ENCODE data around the gene ULBP1.
"Not testable (repeated sequence)": the region's sequence is repeated elsewhere in the genome, so short reads cannot be mapped to it uniquely, and the experiment has no call there.

ULBP1 gene

GRCh38 chr6:150005761-150006651, 42.3 kb downstream of the ULBP1 start:
- no peak for DNase-seq (ENCODE audit: low spot score)

GRCh38 chr6:150006961-150007464, 43.3 kb downstream of the ULBP1 start:
- peak; percentile 29 for DNase-seq (ENCODE audit: low spot score)

- peak; percentile 50 for DNase-seq (ENCODE audit: low spot score)
These were observed 44.8 kb downstream of the ULBP1 start for GRCh38 chr6:150008588-150008987.

GRCh38 chr6:150012846-150013784, 49.4 kb downstream of the ULBP1 start:
- DNase-seq (ENCODE audit: low spot score), result not testable (repeated sequence)

GRCh38 chr6:150013785-150014622, 50.3 kb downstream of the ULBP1 start:
- not testable (repeated sequence) for DNase-seq (ENCODE audit: low spot score)

- DNase-seq (ENCODE audit: low spot score), result not testable (repeated sequence)
These were observed 51.0 kb downstream of the ULBP1 start for GRCh38 chr6:150014623-150015280.

GRCh38 chr6:150015281-150016001, 51.7 kb downstream of the ULBP1 start:
- not testable (repeated sequence) for DNase-seq (ENCODE audit: low spot score)

- DNase-seq (ENCODE audit: low spot score), result peak; percentile 76
These were observed 52.8 kb downstream of the ULBP1 start for GRCh38 chr6:150016324-150017185.

GRCh38 chr6:150017186-150017521, 53.4 kb downstream of the ULBP1 start:
- not testable (repeated sequence) for DNase-seq (ENCODE audit: low spot score)

GRCh38 chr6:150018846-150019580, 55.3 kb downstream of the ULBP1 start:
- no peak for DNase-seq (ENCODE audit: low spot score)

- not testable (repeated sequence) for DNase-seq (ENCODE audit: low spot score)
These were observed 58.1 kb downstream of the ULBP1 start for GRCh38 chr6:150021870-150022269.
